Activated CD8-positive, alpha-beta T cell treated with anti-CD3 and anti-CD28 coated beads, Interleukin-2, amount 10 ng/mL, durations not matched to agents 7 days and 5 days (primary cell): ENCODE data around the gene MYO1F. TPM values are rescaled to one million over a fixed set of nuclear protein-coding genes. Genes with fewer than 3 reads are reported as not detected.
A peak's percentile ranks its signal among the peaks of the same experiment; 100 is the strongest.

Experiments
- ATAC-seq: fragments of 150-1000 bp; cut with Tn5 transposase; one replicate; pipeline ENCODE4 v1.10.0; 2021; ENCODE audit warnings: moderate library complexity
- CTCF ChIA-PET: fragments of 350-600 bp; sonication (Branson Sonifier 250); formaldehyde crosslinking; loops from one replicate; lab custom pipeline; 2021; ENCODE audit warnings: antibody characterized with exemption; lab: Charles Lee
- POLR2A ChIA-PET: fragments of 350-600 bp; sonication (Branson Sonifier 250); formaldehyde crosslinking; loops from one replicate; lab custom pipeline; 2021; ENCODE audit warnings: antibody characterized with exemption; lab: Charles Lee
- DNase-seq: peaks from one replicate; pipeline ENCODE4 v3.0.0-alpha.2; 2020
- H3K27ac Mint-ChIP-seq: one replicate; pipeline ENCODE4 v1.8.0; 2021; ENCODE audit warnings: mild to moderate bottlenecking, mixed read lengths
- H3K27me3 Mint-ChIP-seq: one replicate; pipeline ENCODE4 v1.8.0; 2021; ENCODE audit warnings: low read depth, mixed read lengths
- H3K36me3 Mint-ChIP-seq: one replicate; pipeline ENCODE4 v1.8.0; 2021; ENCODE audit warnings: low read depth, mixed read lengths
- H3K4me1 Mint-ChIP-seq: one replicate; pipeline ENCODE4 v1.8.0; 2021; ENCODE audit warnings: low read depth, mixed read lengths
- H3K4me3 Mint-ChIP-seq: one replicate; pipeline ENCODE4 v1.8.0; 2021; ENCODE audit warnings: mild to moderate bottlenecking, mixed read lengths
- H3K9me3 Mint-ChIP-seq: one replicate; pipeline ENCODE4 v1.8.0; 2022; ENCODE audit warnings: mixed read lengths; ENCODE audit not compliant: insufficient read depth
- total RNA-seq, 2 experiments: library from RNA; stranded (reverse); gene quantifications; one replicate each; pipeline ENCODE4 v1.2.3, GENCODE V29; 2021

The MYO1F gene
- total RNA-seq, 2 experiments from 2014 or later = 254 to 266 TPM

- ChIA-PET POLR2A (interaction anchor here (0.5 to 1.3 kb wide), 3 partner anchors 15 to 68 kb away, joined by 3 to 5 read pairs (median 3); partner anchors contain the start of gene HNRNPM), CTCF (interaction anchor here (1.4 to 6.1 kb wide), 4 partner anchors 32 to 127 kb away, joined by 3 to 41 read pairs (median 4); partner anchors contain the start of gene MARCHF2)
- peak; percentile 29 for ATAC-seq
- peaks cover 80% of the 10 kb centered on the region for H3K36me3 Mint-ChIP-seq
- H3K4me1 Mint-ChIP-seq = peaks cover 66% of the 10 kb centered on the region
- DNase-seq = no peak
- H3K27ac Mint-ChIP-seq = peak overlapping the region; percentile 65
- no peaks in the 10 kb centered on the region for H3K9me3 Mint-ChIP-seq
- no peaks in the 10 kb centered on the region for H3K27me3 Mint-ChIP-seq
- H3K4me3 Mint-ChIP-seq = no peak overlapping the region
Observed at GRCh38 chr19:8481201-8481600, 96.0 kb downstream of the MYO1F start.

GRCh38 chr19:8478598-8478997 lies 98.6 kb downstream of the MYO1F start:
- no peaks in the 10 kb centered on the region for H3K27me3 Mint-ChIP-seq
- peaks cover 76% of the 10 kb centered on the region for H3K36me3 Mint-ChIP-seq
- ChIA-PET CTCF (interaction anchor here (1.2 to 6.1 kb wide), 4 partner anchors 9 to 101 kb away, joined by 3 to 41 read pairs (median 4); no protein-coding TSS in a partner anchor), POLR2A (interaction anchor here (1.4 kb wide), 1 partner anchor 9 kb away, joined by 3 read pairs; no protein-coding TSS in a partner anchor)
- H3K4me1 Mint-ChIP-seq = peaks cover 67% of the 10 kb centered on the region
- DNase-seq (no peak), ATAC-seq (no peak)
- peak overlapping the region; percentile 74 for H3K27ac Mint-ChIP-seq
- H3K9me3 Mint-ChIP-seq = no peaks in the 10 kb centered on the region
- no peak overlapping the region for H3K4me3 Mint-ChIP-seq

- ChIA-PET CTCF (interaction anchor here (1.3 to 6.1 kb wide), 2 partner anchors 32 to 102 kb away, joined by 6 to 41 read pairs; no protein-coding TSS in a partner anchor), POLR2A (interaction anchor here (0.6 to 1.4 kb wide), 2 partner anchors 10 to 36 kb away, joined by 3 read pairs; partner anchors contain the start of gene ZNF414)
Observed at GRCh38 chr19:8477889-8478288, 99.4 kb downstream of the MYO1F start.

GRCh38 chr19:8476524-8476923 lies 100.7 kb downstream of the MYO1F start:
- Mint-ChIP-seq H3K4me3 (no peak overlapping the region), H3K9me3 (no peaks in the 10 kb centered on the region), H3K36me3 (peaks cover 70% of the 10 kb centered on the region), H3K4me1 (peaks cover 64% of the 10 kb centered on the region), H3K27ac (no peak overlapping the region), H3K27me3 (no peaks in the 10 kb centered on the region)
- ATAC-seq = no peak
- CTCF ChIA-PET = interaction anchor here (0.7 kb wide), 1 partner anchor 10 kb away, joined by 3 read pairs; no protein-coding TSS in a partner anchor
- DNase-seq = no peak
- POLR2A ChIA-PET = interaction anchor here (0.6 kb wide), 1 partner anchor 42 kb away, joined by 4 read pairs; no protein-coding TSS in a partner anchor

More at GRCh38 chr19:8477889-8478288, 99.4 kb downstream of the MYO1F start:
- DNase-seq (no peak), ATAC-seq (peak; percentile 40)
- peak overlapping the region; percentile 53 for H3K27ac Mint-ChIP-seq
- peaks cover 73% of the 10 kb centered on the region for H3K36me3 Mint-ChIP-seq
- H3K4me1 Mint-ChIP-seq = peaks cover 68% of the 10 kb centered on the region
- H3K9me3 Mint-ChIP-seq = no peaks in the 10 kb centered on the region
- no peaks in the 10 kb centered on the region for H3K27me3 Mint-ChIP-seq
- no peak overlapping the region for H3K4me3 Mint-ChIP-seq

GRCh38 chr19:8475005-8475404 lies 102.2 kb downstream of the MYO1F start:
- POLR2A ChIA-PET = no interaction called here
- Mint-ChIP-seq H3K27me3 (no peaks in the 10 kb centered on the region), H3K4me3 (no peak overlapping the region), H3K36me3 (peaks cover 73% of the 10 kb centered on the region), H3K27ac (no peak overlapping the region), H3K4me1 (peaks cover 56% of the 10 kb centered on the region), H3K9me3 (no peaks in the 10 kb centered on the region)
- CTCF ChIA-PET = interaction anchor here (2.2 kb wide), 1 partner anchor 12 kb away, joined by 7 read pairs; no protein-coding TSS in a partner anchor
- DNase-seq = no peak
- no peak for ATAC-seq

GRCh38 chr19:8473648-8474476 lies 103.4 kb downstream of the MYO1F start:
- no peaks in the 10 kb centered on the region for H3K27me3 Mint-ChIP-seq
- peaks cover 57% of the 10 kb centered on the region for H3K4me1 Mint-ChIP-seq
- DNase-seq = no peak
- H3K4me3 Mint-ChIP-seq = no peak overlapping the region
- CTCF ChIA-PET = interaction anchor here (1.1 to 2.2 kb wide), 3 partner anchors 13 to 107 kb away, joined by 3 to 7 read pairs (median 5); partner anchors contain the start of gene MYO1F
- peaks cover 80% of the 10 kb centered on the region for H3K36me3 Mint-ChIP-seq
- POLR2A ChIA-PET = interaction anchor here (0.7 to 0.8 kb wide), 2 partner anchors 10 to 40 kb away, joined by 3 read pairs; partner anchors contain the start of gene ZNF414
- H3K9me3 Mint-ChIP-seq = no peaks in the 10 kb centered on the region
- peak; percentile 28 for ATAC-seq
- H3K27ac Mint-ChIP-seq = peak overlapping the region; percentile 67

Other genes with a start within 250 kb of the MYO1F start
- 1 to 10 TPM; 3.4 to 3.5 TPM for gene KANK3, start 234.2 kb downstream of the MYO1F start, total RNA-seq
- not detected for gene ANGPTL4, start 213.3 kb downstream of the MYO1F start, total RNA-seq
- gene RAB11B, start 187.1 kb downstream of the MYO1F start, total RNA-seq = 10 to 100 TPM; 92.4 to 92.7 TPM
- gene MARCHF2, start 164.1 kb downstream of the MYO1F start, total RNA-seq = 10 to 100 TPM; 26.8 to 28.1 TPM
- 100 to 1,000 TPM; 283 to 291 TPM for gene HNRNPM, start 132.5 kb downstream of the MYO1F start, total RNA-seq
- gene PRAM1, start 74.8 kb downstream of the MYO1F start, total RNA-seq = 1 to 10 TPM; 2.3 to 2.7 TPM
- gene ZNF414, start 63.3 kb downstream of the MYO1F start, total RNA-seq = 10 to 100 TPM; 28.7 to 36.2 TPM
- 1 to 10 TPM; 3.6 to 4.9 TPM for gene ADAMTS10, start 33.3 kb upstream of the MYO1F start, total RNA-seq
- gene NFILZ, start 53.2 kb upstream of the MYO1F start, total RNA-seq = not detected
- gene ACTL9, start 121.4 kb upstream of the MYO1F start, total RNA-seq = not detected
- not detected for gene OR2Z1, start 144.2 kb upstream of the MYO1F start, total RNA-seq